Thyroid gland (tissue), 4 donors: ENCODE measurements around the gene TGFBR3.

Experiments
- POLR2A ChIP-seq, 2 donors: fragments of 450-650 bp; IDR thresholded peaks; one replicate each; pipeline ENCODE4 v1.6.1; 2017; ENCODE audit warnings: antibody characterized with exemption in 2 of 2, mild to moderate bottlenecking in 2 of 2, moderate library complexity in 1 of 2
- TF ChIP-seq, protein P1 (sequence below), 6 experiments: fragments of 200-600 bp in 3 of 6; fragments of 450-650 bp in 3 of 6; sonication (generic) in 3 of 6; IDR thresholded peaks; one replicate each; pipeline ENCODE4 v1.5.1; 2016 to 2019; ENCODE audit warnings: antibody characterized with exemption in 6 of 6, mild to moderate bottlenecking in 2 of 6, inconsistent platforms in 1 of 6, moderate library complexity in 1 of 6

DNA sequence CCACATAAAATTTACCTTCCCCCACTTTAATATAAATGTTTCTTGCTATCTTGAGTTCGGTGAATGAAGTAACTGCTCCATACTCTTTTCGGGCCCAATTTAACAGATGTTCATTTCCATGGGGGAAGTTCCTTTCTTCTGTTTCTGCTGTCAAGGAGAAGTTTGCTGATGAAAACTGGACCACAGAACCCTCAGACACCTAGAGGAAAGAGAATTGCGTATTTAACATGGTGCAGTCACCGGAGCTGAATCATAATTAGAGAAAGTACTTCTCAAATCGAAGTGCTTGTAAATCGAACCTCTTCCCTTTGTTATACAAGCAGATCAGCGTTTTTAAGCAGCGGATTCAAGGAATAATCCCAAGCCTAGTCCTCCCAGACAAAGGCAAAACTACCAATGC lies 151.2 kb downstream of the TGFBR3 start:
- TF ChIP-seq, protein P1, sequence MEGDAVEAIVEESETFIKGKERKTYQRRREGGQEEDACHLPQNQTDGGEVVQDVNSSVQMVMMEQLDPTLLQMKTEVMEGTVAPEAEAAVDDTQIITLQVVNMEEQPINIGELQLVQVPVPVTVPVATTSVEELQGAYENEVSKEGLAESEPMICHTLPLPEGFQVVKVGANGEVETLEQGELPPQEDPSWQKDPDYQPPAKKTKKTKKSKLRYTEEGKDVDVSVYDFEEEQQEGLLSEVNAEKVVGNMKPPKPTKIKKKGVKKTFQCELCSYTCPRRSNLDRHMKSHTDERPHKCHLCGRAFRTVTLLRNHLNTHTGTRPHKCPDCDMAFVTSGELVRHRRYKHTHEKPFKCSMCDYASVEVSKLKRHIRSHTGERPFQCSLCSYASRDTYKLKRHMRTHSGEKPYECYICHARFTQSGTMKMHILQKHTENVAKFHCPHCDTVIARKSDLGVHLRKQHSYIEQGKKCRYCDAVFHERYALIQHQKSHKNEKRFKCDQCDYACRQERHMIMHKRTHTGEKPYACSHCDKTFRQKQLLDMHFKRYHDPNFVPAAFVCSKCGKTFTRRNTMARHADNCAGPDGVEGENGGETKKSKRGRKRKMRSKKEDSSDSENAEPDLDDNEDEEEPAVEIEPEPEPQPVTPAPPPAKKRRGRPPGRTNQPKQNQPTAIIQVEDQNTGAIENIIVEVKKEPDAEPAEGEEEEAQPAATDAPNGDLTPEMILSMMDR (IDR thresholded peaks at IDR 0.05): no peak
- no peak for TF ChIP-seq POLR2A (IDR thresholded peaks at IDR 0.05)
